ENCODE data around the gene SPIN2B. TPM values are rescaled to one million over a fixed set of nuclear protein-coding genes. Genes with fewer than 3 reads are reported as not detected.

The SPIN2B gene
- total and polyA plus RNA-seq, 2 of the 13 experiments (the other 11 are each of a cell fraction or from before 2014, with no cell fraction given), result 7.9 to 10.4 TPM

DNA sequence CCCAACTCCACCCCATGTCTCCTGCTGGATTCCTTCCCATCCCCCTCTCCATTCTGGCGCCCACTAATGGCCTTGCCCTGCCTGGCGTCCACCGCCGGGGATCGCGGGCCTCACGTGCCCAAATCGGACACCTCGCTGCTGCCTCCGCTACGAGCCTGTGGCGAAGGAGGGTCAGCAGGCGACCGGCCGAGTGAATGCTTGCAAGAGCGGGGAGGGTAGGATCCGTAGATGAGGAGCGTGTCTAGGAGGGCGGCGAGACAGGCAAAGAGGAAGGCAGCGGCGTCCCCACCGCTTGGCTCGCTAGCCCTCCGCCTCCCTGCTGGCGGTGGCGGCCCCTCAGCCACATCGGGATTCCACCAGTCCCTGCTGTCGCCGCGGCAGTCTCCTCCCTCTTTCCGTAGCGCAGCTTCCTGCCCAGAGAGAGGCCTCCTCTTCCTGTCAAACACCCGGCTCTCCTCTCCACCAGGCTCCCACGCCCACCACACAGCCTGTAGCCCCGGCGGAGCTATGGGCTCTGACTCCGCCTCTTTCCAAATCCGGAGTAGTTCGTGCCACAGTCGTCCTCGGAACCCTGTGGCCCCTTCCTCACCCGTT is at the start of gene SPIN2B (continued):
- TF ChIP-seq NCOR1 (IDR thresholded peaks at IDR 0.05; ENCODE audit: borderline replicate concordance, low read length) (no peak), KDM5B (CRISPR knock-in tag; IDR thresholded peaks at IDR 0.05; ENCODE audit: borderline replicate concordance) (peak; percentile 69; the same call in 1 of the 2 replicates), HNRNPUL1 (IDR thresholded peaks at IDR 0.05; ENCODE audit: low read depth, low read length) (no peak), JDP2 (CRISPR knock-in tag; IDR thresholded peaks at IDR 0.05; ENCODE audit: borderline replicate concordance) (no peak), ZNF121 (CRISPR knock-in tag; IDR thresholded peaks at IDR 0.05) (no peak), ATM (IDR thresholded peaks at IDR 0.05; ENCODE audit: borderline replicate concordance) (no peak), MAFK (conservative IDR thresholded peaks at IDR 0.05 in 1 of 2, IDR thresholded peaks at IDR 0.05 in 1 of 2; ENCODE audit: low read length in 2 of 2) (no peak), ZSCAN31 (CRISPR knock-in tag; IDR thresholded peaks at IDR 0.05; ENCODE audit: low read depth) (no peak), NR2F6 (IDR thresholded peaks at IDR 0.05) (no peak), NR2F6 (CRISPR knock-in tag; IDR thresholded peaks at IDR 0.05) (no peak), SALL1 (CRISPR knock-in tag; IDR thresholded peaks at IDR 0.05) (peak; percentile 53; the same call in 1 of the 2 replicates), MIER3 (CRISPR knock-in tag; IDR thresholded peaks at IDR 0.05; ENCODE audit: borderline replicate concordance) (no peak), REPIN1 (CRISPR knock-in tag; IDR thresholded peaks at IDR 0.05; ENCODE audit: borderline replicate concordance, low read depth) (no peak), KDM4B (CRISPR knock-in tag; IDR thresholded peaks at IDR 0.05) (no peak), FOXC1 (CRISPR knock-in tag; IDR thresholded peaks at IDR 0.05; ENCODE audit: borderline replicate concordance) (0 out of 2 replicates have a peak, but pooled peaks have one; percentile 34), SIX1 (CRISPR knock-in tag; IDR thresholded peaks at IDR 0.05; ENCODE audit: borderline replicate concordance) (no peak), ZNF264 (CRISPR knock-in tag; IDR thresholded peaks at IDR 0.05) (no peak), HIVEP1 (CRISPR knock-in tag; IDR thresholded peaks at IDR 0.05) (no peak; the same call in 1 of the 2 replicates), MTA3 (CRISPR knock-in tag; IDR thresholded peaks at IDR 0.05) (no peak), MEIS1 (CRISPR knock-in tag; IDR thresholded peaks at IDR 0.05; ENCODE audit: borderline replicate concordance) (no peak), ZNF317 (CRISPR knock-in tag; IDR thresholded peaks at IDR 0.05) (no peak), SMYD3 (CRISPR knock-in tag; IDR thresholded peaks at IDR 0.05) (no peak), ZNF781 (CRISPR knock-in tag; IDR thresholded peaks at IDR 0.05; ENCODE audit: borderline replicate concordance, not compliant biosample characterization) (no peak), YY1 (IDR thresholded peaks at IDR 0.05; ENCODE audit: insufficient read depth, insufficient replicate concordance, low read depth, low read length) (peak; percentile 36), ZNF468 (CRISPR knock-in tag; IDR thresholded peaks at IDR 0.05) (no peak), MXD4 (CRISPR knock-in tag; IDR thresholded peaks at IDR 0.05) (no peak), ZNF337 (CRISPR knock-in tag; IDR thresholded peaks at IDR 0.05; ENCODE audit: borderline replicate concordance, low read depth) (no peak), ZMAT3 (CRISPR knock-in tag; conservative IDR thresholded peaks at IDR 0.05) (no peak), FOXO1 (CRISPR knock-in tag; IDR thresholded peaks at IDR 0.05) (no peak)
- TF ChIP-seq, protein P1, sequence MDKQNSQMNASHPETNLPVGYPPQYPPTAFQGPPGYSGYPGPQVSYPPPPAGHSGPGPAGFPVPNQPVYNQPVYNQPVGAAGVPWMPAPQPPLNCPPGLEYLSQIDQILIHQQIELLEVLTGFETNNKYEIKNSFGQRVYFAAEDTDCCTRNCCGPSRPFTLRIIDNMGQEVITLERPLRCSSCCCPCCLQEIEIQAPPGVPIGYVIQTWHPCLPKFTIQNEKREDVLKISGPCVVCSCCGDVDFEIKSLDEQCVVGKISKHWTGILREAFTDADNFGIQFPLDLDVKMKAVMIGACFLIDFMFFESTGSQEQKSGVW (CRISPR knock-in tag; IDR thresholded peaks at IDR 0.05; ENCODE audit: borderline replicate concordance), result no peak
- TF ChIP-seq, protein P2, sequence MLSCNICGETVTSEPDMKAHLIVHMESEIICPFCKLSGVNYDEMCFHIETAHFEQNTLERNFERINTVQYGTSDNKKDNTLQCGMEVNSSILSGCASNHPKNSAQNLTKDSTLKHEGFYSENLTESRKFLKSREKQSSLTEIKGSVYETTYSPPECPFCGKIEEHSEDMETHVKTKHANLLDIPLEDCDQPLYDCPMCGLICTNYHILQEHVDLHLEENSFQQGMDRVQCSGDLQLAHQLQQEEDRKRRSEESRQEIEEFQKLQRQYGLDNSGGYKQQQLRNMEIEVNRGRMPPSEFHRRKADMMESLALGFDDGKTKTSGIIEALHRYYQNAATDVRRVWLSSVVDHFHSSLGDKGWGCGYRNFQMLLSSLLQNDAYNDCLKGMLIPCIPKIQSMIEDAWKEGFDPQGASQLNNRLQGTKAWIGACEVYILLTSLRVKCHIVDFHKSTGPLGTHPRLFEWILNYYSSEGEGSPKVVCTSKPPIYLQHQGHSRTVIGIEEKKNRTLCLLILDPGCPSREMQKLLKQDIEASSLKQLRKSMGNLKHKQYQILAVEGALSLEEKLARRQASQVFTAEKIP (CRISPR knock-in tag; IDR thresholded peaks at IDR 0.05; ENCODE audit: borderline replicate concordance), result no peak
